ENCODE results near the gene PTH1R. TPM values are rescaled to one million over a fixed set of nuclear protein-coding genes. Genes with fewer than 3 reads are reported as not detected.

PTH1R gene
- total RNA-seq, 1 experiment from 2014 or later = not detected

- CTCF ChIA-PET = no interaction called here
- DNase-seq (ENCODE audit: low read depth, low spot score) (no peak), ATAC-seq (no peak)
- no peaks in the 10 kb centered on the region for H3K27me3 ChIP-seq (ENCODE audit: control insufficient read depth, insufficient read depth, low read length)
- POLR2A ChIA-PET = no interaction called here
- peaks cover 3% of the 10 kb centered on the region; the same call in 1 of the 2 replicates for H3K4me1 ChIP-seq (ENCODE audit: control insufficient read depth, insufficient read depth, low read length)
- intact Hi-C loops (cut with micrococcal nuclease; ENCODE audit: unreplicated experiment) = loop anchor here (2.0 kb wide), 1 partner anchor 192 kb away; no protein-coding TSS in a partner anchor
- no TSS peak for BruUV-seq (replicated peaks)
- H3K4me3 ChIP-seq (ENCODE audit: low read depth in 2 of 2, low read length in 2 of 2) = no peak overlapping the region
- TF ChIP-seq TCF7L2 (IDR thresholded peaks at IDR 0.05; ENCODE audit: low read depth, low read length) (no peak), SIN3A (IDR thresholded peaks at IDR 0.05; ENCODE audit: borderline replicate concordance, insufficient read depth, low read depth, low read length) (no peak), POLR2AphosphoS5 (IDR thresholded peaks at IDR 0.05; ENCODE audit: low read depth, low read length) (no peak), REST (IDR thresholded peaks at IDR 0.05; ENCODE audit: insufficient read depth in 1 of 2, low read depth in 2 of 2, low read length in 1 of 2) (no peak), CTCF (IDR thresholded peaks at IDR 0.05) (no peak)
- no peaks in the 10 kb centered on the region for H3K9me3 ChIP-seq (ENCODE audit: control insufficient read depth, insufficient read depth, low read depth, low read length)
- H3K27ac ChIP-seq (ENCODE audit: low read length) = no peak overlapping the region
- in situ Hi-C loops (cut with HindIII; ENCODE audit: low pct_unique_long_range_greater_than_20kb, low sequenced_read_pairs) = no loop called here
- H3K36me3 ChIP-seq (ENCODE audit: control insufficient read depth, insufficient read depth, low read length) = no peaks in the 10 kb centered on the region
Measured at GRCh38 chr3:46897031-46897430, 19.5 kb downstream of the PTH1R start.

- no peak overlapping the region for H3K4me3 ChIP-seq (ENCODE audit: low read depth in 2 of 2, low read length in 2 of 2)
- DNase-seq (ENCODE audit: low read depth, low spot score) (no peak), ATAC-seq (no peak)
- POLR2A ChIA-PET = no interaction called here
- BruUV-seq (replicated peaks) = no TSS peak
- H3K4me1 ChIP-seq (ENCODE audit: control insufficient read depth, insufficient read depth, low read length) = peaks cover under 1% of the 10 kb centered on the region; the same call in 1 of the 2 replicates
- no peak for TF ChIP-seq SIN3A (IDR thresholded peaks at IDR 0.05; ENCODE audit: borderline replicate concordance, insufficient read depth, low read depth, low read length)
- no peaks in the 10 kb centered on the region for H3K27me3 ChIP-seq (ENCODE audit: control insufficient read depth, insufficient read depth, low read length)
- H3K27ac ChIP-seq (ENCODE audit: low read length) = no peak overlapping the region
- no peaks in the 10 kb centered on the region for H3K9me3 ChIP-seq (ENCODE audit: control insufficient read depth, insufficient read depth, low read depth, low read length)
- intact Hi-C loops (cut with micrococcal nuclease; ENCODE audit: unreplicated experiment) = loop anchor here (2.0 kb wide), 1 partner anchor 193 kb away; no protein-coding TSS in a partner anchor
- in situ Hi-C loops (cut with HindIII; ENCODE audit: low pct_unique_long_range_greater_than_20kb, low sequenced_read_pairs) = no loop called here
- no peaks in the 10 kb centered on the region for H3K36me3 ChIP-seq (ENCODE audit: control insufficient read depth, insufficient read depth, low read length)
- CTCF ChIA-PET = no interaction called here
Measured at GRCh38 chr3:46897829-46898320, 20.4 kb downstream of the PTH1R start.

- no peak overlapping the region for H3K4me3 ChIP-seq (ENCODE audit: low read depth in 2 of 2, low read length in 2 of 2)
- BruUV-seq (replicated peaks) = no TSS peak
- CTCF ChIA-PET = no interaction called here
- intact Hi-C loops (cut with micrococcal nuclease; ENCODE audit: unreplicated experiment) = no loop called here
- H3K4me1 ChIP-seq (ENCODE audit: control insufficient read depth, insufficient read depth, low read length) = no peaks in the 10 kb centered on the region
- ATAC-seq (no peak), DNase-seq (ENCODE audit: low read depth, low spot score) (no peak)
- TF ChIP-seq TCF7L2 (IDR thresholded peaks at IDR 0.05; ENCODE audit: low read depth, low read length) (no peak), SIN3A (IDR thresholded peaks at IDR 0.05; ENCODE audit: borderline replicate concordance, insufficient read depth, low read depth, low read length) (no peak), CTCF (IDR thresholded peaks at IDR 0.05) (no peak), REST (IDR thresholded peaks at IDR 0.05; ENCODE audit: insufficient read depth in 1 of 2, low read depth in 2 of 2, low read length in 1 of 2) (no peak), POLR2AphosphoS5 (IDR thresholded peaks at IDR 0.05; ENCODE audit: low read depth, low read length) (no peak)
- H3K36me3 ChIP-seq (ENCODE audit: control insufficient read depth, insufficient read depth, low read length) = no peaks in the 10 kb centered on the region
- H3K27me3 ChIP-seq (ENCODE audit: control insufficient read depth, insufficient read depth, low read length) = no peaks in the 10 kb centered on the region
- H3K27ac ChIP-seq (ENCODE audit: low read length) = no peak overlapping the region
- POLR2A ChIA-PET = no interaction called here
- H3K9me3 ChIP-seq (ENCODE audit: control insufficient read depth, insufficient read depth, low read depth, low read length) = no peaks in the 10 kb centered on the region
- in situ Hi-C loops (cut with HindIII; ENCODE audit: low pct_unique_long_range_greater_than_20kb, low sequenced_read_pairs) = no loop called here
Measured at GRCh38 chr3:46898321-46899150, 21.0 kb downstream of the PTH1R start.

Data from Panc1 (cell line).